Measurements from ENCODE around the gene TNNI3K.

Gene TNNI3K

GRCh38 chr1:74591949-74592348 lies 356.8 kb downstream of the TNNI3K start:
- no peak for DNase-seq (ENCODE audit: extremely low read depth, low read depth)
- no peak for TF ChIP-seq CTCF (IDR thresholded peaks at IDR 0.05; ENCODE audit: low read depth, low read length)

GRCh38 chr1:74592580-74593355 lies 357.6 kb downstream of the TNNI3K start:
- DNase-seq (ENCODE audit: extremely low read depth, low read depth): no peak
- no peak for TF ChIP-seq CTCF (IDR thresholded peaks at IDR 0.05; ENCODE audit: low read depth, low read length)

All from AG09319 (cell line).